HEK293T (cell line): ENCODE results near the gene SNX22.

Experiments used
- ARNT ChIP-seq: fragments of 450-650 bp; IDR thresholded peaks from 2 replicates; pipeline ENCODE4 v1.6.1; 2017; ENCODE audit warnings: mild to moderate bottlenecking
- BHLHE40 ChIP-seq: fragments of 450-650 bp; IDR thresholded peaks from 2 replicates; pipeline ENCODE4 v1.6.1; 2016; ENCODE audit warnings: mild to moderate bottlenecking, moderate library complexity, borderline replicate concordance
- CTBP1 ChIP-seq: fragments of 450-650 bp; IDR thresholded peaks from 2 replicates; pipeline ENCODE4 v1.6.1; 2016; ENCODE audit warnings: borderline replicate concordance
- ELF4 ChIP-seq: fragments of 450-650 bp; IDR thresholded peaks from 2 replicates; pipeline ENCODE4 v1.6.1; 2017; ENCODE audit warnings: antibody characterized with exemption
- FOXA1 ChIP-seq: fragments of 450-650 bp; IDR thresholded peaks from 2 replicates; pipeline ENCODE4 v1.6.1; 2016; ENCODE audit warnings: mild to moderate bottlenecking
- FOXK2 ChIP-seq: fragments of 450-650 bp; IDR thresholded peaks from 2 replicates; pipeline ENCODE4 v1.6.1; 2016; ENCODE audit warnings: mild to moderate bottlenecking
- FOXM1 ChIP-seq: fragments of 450-650 bp; IDR thresholded peaks from 2 replicates; pipeline ENCODE4 v1.6.1; 2017; ENCODE audit warnings: mild to moderate bottlenecking, borderline replicate concordance
- L3MBTL2 ChIP-seq: fragments of 450-650 bp; conservative IDR thresholded peaks from 2 replicates; pipeline ENCODE4 v1.6.1; 2016; ENCODE audit warnings: mild to moderate bottlenecking
- LEF1 ChIP-seq: fragments of 450-650 bp; IDR thresholded peaks from 2 replicates; pipeline ENCODE4 v1.6.1; 2017; ENCODE audit warnings: mild to moderate bottlenecking, borderline replicate concordance
- NFRKB ChIP-seq: fragments of 450-650 bp; IDR thresholded peaks from 2 replicates; pipeline ENCODE4 v1.6.1; 2016; ENCODE audit warnings: mild to moderate bottlenecking, moderate library complexity
- SUZ12 ChIP-seq: fragments of 450-650 bp; IDR thresholded peaks from 2 replicates; pipeline ENCODE4 v1.6.1; 2016; ENCODE audit warnings: mild to moderate bottlenecking
- TARDBP ChIP-seq: fragments of 450-650 bp; IDR thresholded peaks from 2 replicates; pipeline ENCODE4 v1.6.1; 2016
- ZNF384 ChIP-seq: fragments of 450-650 bp; IDR thresholded peaks from 2 replicates; pipeline ENCODE4 v1.6.1; 2016
- TF ChIP-seq, protein P1 (sequence below): fragments of 450-650 bp; IDR thresholded peaks from 2 replicates; pipeline ENCODE4 v1.6.1; 2016

DNA sequence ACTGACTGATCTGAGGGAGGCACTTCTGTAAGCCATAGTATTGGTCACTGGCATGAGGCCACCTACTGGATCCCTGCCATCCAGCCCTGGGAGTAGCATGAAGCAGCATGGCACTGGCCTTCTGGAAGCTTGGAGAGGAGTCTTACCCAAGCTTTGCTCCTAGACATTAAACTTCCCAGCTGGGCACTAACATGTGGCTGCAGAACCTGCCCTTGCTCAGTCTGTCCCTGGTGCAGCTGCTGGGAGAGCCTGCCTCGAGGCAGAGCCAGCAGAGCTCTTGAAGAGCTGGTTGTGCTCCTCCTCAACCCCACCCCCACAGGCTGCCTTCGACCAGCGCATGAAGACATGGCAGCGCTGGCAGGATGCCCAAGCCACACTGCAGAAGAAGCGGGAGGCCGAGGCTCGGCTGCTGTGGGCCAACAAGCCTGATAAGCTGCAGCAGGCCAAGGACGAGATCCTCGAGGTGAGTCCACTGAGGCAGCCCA lies 17.1 kb upstream of the SNX22 start:
- no peak for TF ChIP-seq BHLHE40
- no peak for TF ChIP-seq NFRKB
- no peak for TF ChIP-seq TARDBP
- no peak for TF ChIP-seq FOXM1
- TF ChIP-seq, protein P1, sequence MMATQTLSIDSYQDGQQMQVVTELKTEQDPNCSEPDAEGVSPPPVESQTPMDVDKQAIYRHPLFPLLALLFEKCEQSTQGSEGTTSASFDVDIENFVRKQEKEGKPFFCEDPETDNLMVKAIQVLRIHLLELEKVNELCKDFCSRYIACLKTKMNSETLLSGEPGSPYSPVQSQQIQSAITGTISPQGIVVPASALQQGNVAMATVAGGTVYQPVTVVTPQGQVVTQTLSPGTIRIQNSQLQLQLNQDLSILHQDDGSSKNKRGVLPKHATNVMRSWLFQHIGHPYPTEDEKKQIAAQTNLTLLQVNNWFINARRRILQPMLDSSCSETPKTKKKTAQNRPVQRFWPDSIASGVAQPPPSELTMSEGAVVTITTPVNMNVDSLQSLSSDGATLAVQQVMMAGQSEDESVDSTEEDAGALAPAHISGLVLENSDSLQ = no peak
- TF ChIP-seq CTBP1 = no peak
- no peak for TF ChIP-seq FOXK2
- no peak for TF ChIP-seq ZNF384
- no peak for TF ChIP-seq LEF1
- no peak for TF ChIP-seq SUZ12
- TF ChIP-seq FOXA1 = no peak
- no peak for TF ChIP-seq ARNT
- TF ChIP-seq L3MBTL2 = no peak
- TF ChIP-seq ELF4 = no peak
